Ishikawa (cell line): Measurements from ENCODE around the gene ACP7.

Source experiments
- EGR1 ChIP-seq: IDR thresholded peaks from 2 replicates; pipeline ENCODE4 v1.6.1; 2012
- FOXM1 ChIP-seq: IDR thresholded peaks from 2 replicates; pipeline ENCODE4 v1.6.1; 2012; ENCODE audit warnings: low read depth, borderline replicate concordance
- NFIC ChIP-seq: IDR thresholded peaks from 2 replicates; pipeline ENCODE4 v1.6.1; 2012
- RAD21 ChIP-seq: IDR thresholded peaks from 2 replicates; pipeline ENCODE4 v1.6.1; 2012; ENCODE audit warnings: low read depth
- REST ChIP-seq: IDR thresholded peaks from 2 replicates; pipeline ENCODE4 v1.6.1; 2012; ENCODE audit warnings: low read depth, mild to moderate bottlenecking

- no peak for TF ChIP-seq REST
- no peak for TF ChIP-seq NFIC
- no peak for TF ChIP-seq RAD21
- no peak for TF ChIP-seq FOXM1
- no peak for TF ChIP-seq EGR1
Observed at GRCh38 chr19:39060171-39060570, 24.0 kb upstream of the ACP7 start.
